ENCODE measurements around the gene SIN3B.
"Not testable (repeated sequence)": the region's sequence is repeated elsewhere in the genome, so short reads cannot be mapped to it uniquely, and the experiment has no call there.

The SIN3B gene

GRCh38 chr19:16797876-16798275 lies 31.3 kb upstream of the SIN3B start:
- no peaks in the 10 kb centered on the region for H4K20me1 ChIP-seq (ENCODE audit: insufficient read depth, low read length)
- no peak overlapping the region for H3K4me2 ChIP-seq (ENCODE audit: low read length)
- no peaks in the 10 kb centered on the region for H3K79me2 ChIP-seq (ENCODE audit: insufficient read depth, low read length)
- H3K4me1 ChIP-seq (ENCODE audit: insufficient read depth, low read length, severe bottlenecking): no peaks in the 10 kb centered on the region
- 0 out of 2 replicates have a peak, but pooled peaks cover 3% of the 10 kb centered on the region for H3K36me3 ChIP-seq (ENCODE audit: insufficient read depth, low read length)
- no peaks in the 10 kb centered on the region for H3K9me2 ChIP-seq (ENCODE audit: low read depth, low read length)
- H3K4me3 ChIP-seq (ENCODE audit: low read depth, low read length, poor library complexity, severe bottlenecking): no peak overlapping the region
- no peaks in the 10 kb centered on the region for H3F3A ChIP-seq (ENCODE audit: insufficient read depth, low read length)
- TF ChIP-seq CTCF (IDR thresholded peaks at IDR 0.05; ENCODE audit: low read length): no peak
- TF ChIP-seq EZH2 (IDR thresholded peaks at IDR 0.05; ENCODE audit: borderline replicate concordance, low read length): no peak
- peaks cover 7% of the 10 kb centered on the region; the same call in 1 of the 2 replicates for H3K9me3 ChIP-seq (ENCODE audit: low read length)
- H2AFZ ChIP-seq (ENCODE audit: low read length): no peak overlapping the region
- no peak overlapping the region for H3K9ac ChIP-seq (ENCODE audit: low read length)
- no peak overlapping the region for H3K27ac ChIP-seq (ENCODE audit: low read depth, low read length, poor library complexity, severe bottlenecking)
- H3K27me3 ChIP-seq (ENCODE audit: insufficient read depth, low read length): 0 out of 2 replicates have a peak, but pooled peaks cover 3% of the 10 kb centered on the region

GRCh38 chr19:16798326-16798725 lies 30.9 kb upstream of the SIN3B start:
- H3K27me3 ChIP-seq (ENCODE audit: insufficient read depth, low read length); H4K20me1 ChIP-seq (ENCODE audit: insufficient read depth, low read length); H3K9me2 ChIP-seq (ENCODE audit: low read depth, low read length); H3K9ac ChIP-seq (ENCODE audit: low read length); H2AFZ ChIP-seq (ENCODE audit: low read length); H3K36me3 ChIP-seq (ENCODE audit: insufficient read depth, low read length); H3K9me3 ChIP-seq (ENCODE audit: low read length); H3K4me3 ChIP-seq (ENCODE audit: low read depth, low read length, poor library complexity, severe bottlenecking); H3K27ac ChIP-seq (ENCODE audit: low read depth, low read length, poor library complexity, severe bottlenecking); H3K4me1 ChIP-seq (ENCODE audit: insufficient read depth, low read length, severe bottlenecking); H3F3A ChIP-seq (ENCODE audit: insufficient read depth, low read length); H3K4me2 ChIP-seq (ENCODE audit: low read length); H3K79me2 ChIP-seq (ENCODE audit: insufficient read depth, low read length): not testable (repeated sequence)

GRCh38 chr19:16799740-16800139 lies 29.5 kb upstream of the SIN3B start:
- H3K9me2 ChIP-seq (ENCODE audit: low read depth, low read length): no peaks in the 10 kb centered on the region
- no peak overlapping the region for H2AFZ ChIP-seq (ENCODE audit: low read length)
- H3K27me3 ChIP-seq (ENCODE audit: insufficient read depth, low read length): 0 out of 2 replicates have a peak, but pooled peaks cover 3% of the 10 kb centered on the region
- H3F3A ChIP-seq (ENCODE audit: insufficient read depth, low read length): no peaks in the 10 kb centered on the region
- no peak overlapping the region for H3K4me2 ChIP-seq (ENCODE audit: low read length)
- H3K9ac ChIP-seq (ENCODE audit: low read length): no peak overlapping the region
- H4K20me1 ChIP-seq (ENCODE audit: insufficient read depth, low read length): no peaks in the 10 kb centered on the region
- TF ChIP-seq CTCF (IDR thresholded peaks at IDR 0.05; ENCODE audit: low read length) (no peak), EZH2 (IDR thresholded peaks at IDR 0.05; ENCODE audit: borderline replicate concordance, low read length) (no peak)
- H3K27ac ChIP-seq (ENCODE audit: low read depth, low read length, poor library complexity, severe bottlenecking): no peak overlapping the region
- no peaks in the 10 kb centered on the region for H3K79me2 ChIP-seq (ENCODE audit: insufficient read depth, low read length)
- H3K4me1 ChIP-seq (ENCODE audit: insufficient read depth, low read length, severe bottlenecking): no peaks in the 10 kb centered on the region
- no peak overlapping the region for H3K4me3 ChIP-seq (ENCODE audit: low read depth, low read length, poor library complexity, severe bottlenecking)
- H3K9me3 ChIP-seq (ENCODE audit: low read length): peaks cover 7% of the 10 kb centered on the region; the same call in 1 of the 2 replicates
- H3K36me3 ChIP-seq (ENCODE audit: insufficient read depth, low read length): 0 out of 2 replicates have a peak, but pooled peaks cover 3% of the 10 kb centered on the region

- H4K20me1 ChIP-seq (ENCODE audit: insufficient read depth, low read length): no peaks in the 10 kb centered on the region
- no peak overlapping the region for H2AFZ ChIP-seq (ENCODE audit: low read length)
- TF ChIP-seq CTCF (IDR thresholded peaks at IDR 0.05; ENCODE audit: low read length): no peak
- H3F3A ChIP-seq (ENCODE audit: insufficient read depth, low read length): no peaks in the 10 kb centered on the region
- no peaks in the 10 kb centered on the region for H3K79me2 ChIP-seq (ENCODE audit: insufficient read depth, low read length)
- H3K36me3 ChIP-seq (ENCODE audit: insufficient read depth, low read length): 0 out of 2 replicates have a peak, but pooled peaks cover 2% of the 10 kb centered on the region
- no peak overlapping the region for H3K4me2 ChIP-seq (ENCODE audit: low read length)
- H3K27ac ChIP-seq (ENCODE audit: low read depth, low read length, poor library complexity, severe bottlenecking): no peak overlapping the region
- H3K27me3 ChIP-seq (ENCODE audit: insufficient read depth, low read length): 0 out of 2 replicates have a peak, but pooled peaks cover 3% of the 10 kb centered on the region
- H3K9me2 ChIP-seq (ENCODE audit: low read depth, low read length): no peaks in the 10 kb centered on the region
- no peaks in the 10 kb centered on the region; the same call in 1 of the 2 replicates for H3K9me3 ChIP-seq (ENCODE audit: low read length)
- no peak overlapping the region for H3K4me3 ChIP-seq (ENCODE audit: low read depth, low read length, poor library complexity, severe bottlenecking)
- H3K9ac ChIP-seq (ENCODE audit: low read length): no peak overlapping the region
- H3K4me1 ChIP-seq (ENCODE audit: insufficient read depth, low read length, severe bottlenecking): no peaks in the 10 kb centered on the region
Observed at GRCh38 chr19:16801600-16802013, 27.6 kb upstream of the SIN3B start.
